SH-SY5Y (cell line): Measurements from ENCODE around the gene STXBP3.

ENCODE experiments used
- GATA2 ChIP-seq: IDR thresholded peaks from 2 replicates; pipeline ENCODE4 v1.6.1; 2011; ENCODE audit warnings: mild to moderate bottlenecking, low read depth, low read length
- GATA3 ChIP-seq: IDR thresholded peaks from 2 replicates; pipeline ENCODE4 v1.6.1; 2011; ENCODE audit warnings: low read depth, mild to moderate bottlenecking, low read length, moderate library complexity

DNA sequence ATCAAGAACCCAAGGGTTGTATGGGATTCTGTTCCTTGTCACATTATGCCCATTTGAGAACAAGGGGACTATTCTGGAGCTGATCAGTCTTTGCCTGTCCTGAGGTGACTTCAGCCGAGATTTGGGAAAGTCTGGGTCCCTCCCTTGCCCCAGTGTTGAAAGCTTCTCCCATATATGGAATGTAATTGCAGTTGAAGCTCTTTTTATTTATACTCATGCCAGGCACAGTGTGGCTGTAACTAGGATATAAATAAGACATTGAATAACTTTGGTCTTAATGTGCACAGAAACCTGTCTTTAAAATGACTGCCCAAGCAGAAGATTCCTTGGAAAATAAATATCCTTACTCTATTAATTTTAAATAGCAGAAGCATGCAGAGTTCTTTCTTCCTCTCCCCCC lies 95.2 kb downstream of the STXBP3 start:
- TF ChIP-seq GATA2 (no peak), GATA3 (no peak)
